Measurements from ENCODE around the gene HNRNPA1.
"Not testable (repeated sequence)": the region's sequence is repeated elsewhere in the genome, so short reads cannot be mapped to it uniquely, and the experiment has no call there.

DNA sequence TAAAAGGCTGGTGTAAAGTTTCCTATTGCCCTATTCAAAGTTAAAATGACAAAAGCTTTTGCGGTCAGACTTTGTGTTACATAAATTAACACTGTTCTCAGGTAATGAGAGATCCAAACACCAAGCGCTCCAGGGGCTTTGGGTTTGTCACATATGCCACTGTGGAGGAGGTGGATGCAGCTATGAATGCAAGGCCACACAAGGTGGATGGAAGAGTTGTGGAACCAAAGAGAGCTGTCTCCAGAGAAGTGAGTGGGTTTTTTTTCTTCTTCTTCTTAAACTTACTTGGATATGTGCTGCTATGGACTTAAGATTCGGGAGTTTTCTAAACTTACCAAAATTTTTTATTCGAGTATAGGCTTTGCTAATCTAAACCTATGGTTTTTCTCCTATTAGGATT is 1.2 kb downstream of the HNRNPA1 start:
- TF ChIP-seq, protein P1, sequence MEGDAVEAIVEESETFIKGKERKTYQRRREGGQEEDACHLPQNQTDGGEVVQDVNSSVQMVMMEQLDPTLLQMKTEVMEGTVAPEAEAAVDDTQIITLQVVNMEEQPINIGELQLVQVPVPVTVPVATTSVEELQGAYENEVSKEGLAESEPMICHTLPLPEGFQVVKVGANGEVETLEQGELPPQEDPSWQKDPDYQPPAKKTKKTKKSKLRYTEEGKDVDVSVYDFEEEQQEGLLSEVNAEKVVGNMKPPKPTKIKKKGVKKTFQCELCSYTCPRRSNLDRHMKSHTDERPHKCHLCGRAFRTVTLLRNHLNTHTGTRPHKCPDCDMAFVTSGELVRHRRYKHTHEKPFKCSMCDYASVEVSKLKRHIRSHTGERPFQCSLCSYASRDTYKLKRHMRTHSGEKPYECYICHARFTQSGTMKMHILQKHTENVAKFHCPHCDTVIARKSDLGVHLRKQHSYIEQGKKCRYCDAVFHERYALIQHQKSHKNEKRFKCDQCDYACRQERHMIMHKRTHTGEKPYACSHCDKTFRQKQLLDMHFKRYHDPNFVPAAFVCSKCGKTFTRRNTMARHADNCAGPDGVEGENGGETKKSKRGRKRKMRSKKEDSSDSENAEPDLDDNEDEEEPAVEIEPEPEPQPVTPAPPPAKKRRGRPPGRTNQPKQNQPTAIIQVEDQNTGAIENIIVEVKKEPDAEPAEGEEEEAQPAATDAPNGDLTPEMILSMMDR (conservative IDR thresholded peaks at IDR 0.05) = not testable (repeated sequence)
- TF ChIP-seq EZH2 (IDR thresholded peaks at IDR 0.05; ENCODE audit: low read depth) = not testable (repeated sequence)
